Measurements from ENCODE around the gene MVB12B.
A peak's percentile ranks its signal among the peaks of the same experiment; 100 is the strongest.

The MVB12B gene

DNA sequence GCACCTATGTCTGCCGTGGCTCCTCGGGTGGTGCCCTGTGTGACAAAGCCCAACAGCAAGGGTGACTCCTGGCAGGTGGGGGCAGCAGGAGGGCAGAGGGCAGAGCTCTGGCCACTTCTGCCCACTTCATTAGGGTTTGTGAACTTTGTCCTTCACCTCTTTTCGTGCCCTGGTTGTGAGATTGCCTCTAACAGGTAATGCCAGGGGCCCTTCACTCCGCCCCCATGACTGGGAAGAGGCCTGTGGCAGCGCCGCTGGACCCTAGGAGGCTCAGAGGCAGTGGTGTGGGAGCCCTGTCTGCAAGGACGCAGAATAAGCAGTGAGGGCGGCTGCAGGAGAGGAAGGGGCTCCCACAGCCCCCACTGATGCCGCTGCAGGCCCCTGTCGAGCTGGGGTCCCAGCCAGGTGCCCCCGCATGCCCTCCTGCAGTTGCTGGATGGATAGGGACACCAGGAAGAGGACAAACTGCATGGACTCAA, 178.4 kb downstream of the MVB12B start:
- DNase-seq (ENCODE audit: low read depth in 2 of 2) = no peak

GRCh38 chr9:126505697-126506346, 179.2 kb downstream of the MVB12B start:
- DNase-seq (ENCODE audit: low read depth in 2 of 2) = no peak

GRCh38 chr9:126506361-126507317, 180.0 kb downstream of the MVB12B start:
- DNase-seq (ENCODE audit: low read depth in 2 of 2) = no peak

- no peak for DNase-seq (ENCODE audit: low read depth in 2 of 2)
These were observed 180.9 kb downstream of the MVB12B start for GRCh38 chr9:126507318-126508109.

DNA sequence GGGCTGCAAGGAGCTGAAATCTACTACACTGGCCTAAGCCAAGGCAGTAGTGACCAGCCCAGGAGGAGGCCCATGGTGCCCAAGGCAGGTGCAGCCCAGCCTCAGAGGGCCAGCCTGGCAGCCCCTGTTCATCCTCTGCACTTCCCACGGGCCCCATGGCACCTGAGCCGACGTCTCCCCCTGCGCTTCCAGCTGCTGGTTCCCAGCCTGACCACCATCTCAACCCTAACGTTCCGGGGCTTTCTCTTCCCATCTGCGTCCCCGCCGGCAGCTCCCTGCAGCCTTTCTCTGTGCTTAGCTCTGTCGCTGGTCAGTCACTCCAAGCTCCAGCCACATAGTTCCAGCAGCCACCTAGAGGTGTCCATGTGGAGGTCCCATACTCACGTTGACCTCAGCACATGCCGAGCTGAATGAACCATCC, 181.6 kb downstream of the MVB12B start:
- no peak for DNase-seq (ENCODE audit: low read depth in 2 of 2)

- no peak for DNase-seq (ENCODE audit: low read depth in 2 of 2)
These were observed 182.3 kb downstream of the MVB12B start for GRCh38 chr9:126508928-126509327.

- DNase-seq (ENCODE audit: low read depth in 2 of 2) = no peak
These were observed 183.1 kb downstream of the MVB12B start for GRCh38 chr9:126509718-126510117.

DNA sequence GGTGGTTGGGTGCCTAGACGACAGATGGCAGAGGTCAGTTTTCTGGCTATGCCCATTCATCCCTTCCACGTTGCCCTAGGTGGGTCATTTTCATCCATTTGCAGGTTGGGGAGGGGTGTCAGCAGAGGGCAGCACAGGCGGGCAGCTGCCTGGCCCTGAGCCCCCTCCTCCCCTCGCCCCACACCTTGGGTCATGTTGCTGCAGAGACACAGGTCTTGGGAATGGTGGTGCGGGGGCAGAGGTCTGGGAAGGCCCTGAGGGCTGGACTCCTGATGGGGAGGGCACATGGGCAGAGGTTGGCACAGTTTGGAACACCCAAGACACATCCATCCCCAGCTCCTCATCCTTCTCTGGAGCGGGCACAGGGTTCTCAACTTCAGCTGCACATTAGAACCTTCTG, 183.9 kb downstream of the MVB12B start:
- DNase-seq (ENCODE audit: low read depth in 2 of 2) = no peak

- no peak for DNase-seq (ENCODE audit: low read depth in 2 of 2)
These were observed 184.8 kb downstream of the MVB12B start for GRCh38 chr9:126511411-126511810.

DNA sequence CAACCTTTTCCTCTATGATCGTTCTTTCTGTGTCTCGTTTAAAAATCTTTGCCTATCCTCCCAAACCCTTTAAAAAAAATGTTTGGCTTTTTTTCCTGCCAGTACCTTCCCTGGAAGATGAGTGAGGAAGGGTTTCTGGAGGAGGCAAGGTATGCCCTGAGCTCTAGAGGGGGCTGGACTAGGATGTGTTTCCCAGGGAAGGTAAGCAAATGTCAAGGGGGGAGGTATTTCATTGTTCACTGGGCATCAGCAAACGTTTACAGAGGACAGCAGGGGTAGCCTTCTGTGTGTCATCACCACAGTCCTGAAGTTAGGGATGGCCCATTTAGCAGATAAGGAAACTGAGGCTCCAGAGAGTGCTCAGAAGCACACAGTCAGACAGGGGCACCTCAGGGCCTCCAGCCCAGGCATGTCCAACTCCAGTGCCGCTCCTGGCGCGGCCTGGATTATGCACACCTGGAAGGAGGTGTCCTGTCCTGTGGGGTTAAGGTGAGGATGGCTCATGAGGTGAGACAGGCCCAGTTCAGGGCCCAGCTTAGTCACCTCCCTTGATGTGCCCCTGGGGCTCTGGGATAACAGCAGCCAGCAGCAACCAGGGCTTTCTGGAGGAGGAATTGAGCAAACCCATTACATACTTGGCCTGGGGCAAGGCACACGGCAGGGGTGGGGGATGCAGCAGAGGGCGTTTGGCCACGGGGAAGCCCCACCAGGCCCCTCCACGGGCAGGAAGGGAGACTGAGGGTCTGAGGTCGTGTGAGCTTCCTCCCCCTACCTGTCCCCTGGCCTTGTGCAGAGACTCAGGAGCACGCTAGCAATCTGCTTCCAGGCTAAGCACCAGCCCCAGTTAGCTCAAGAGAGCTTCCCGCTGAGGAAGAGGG, 186.8 kb downstream of the MVB12B start:
- no peak for DNase-seq (ENCODE audit: low read depth in 2 of 2)

- peak; percentile 42 to 55 for DNase-seq (ENCODE audit: low read depth in 2 of 2)
These were observed 187.6 kb downstream of the MVB12B start for GRCh38 chr9:126514037-126514821.

- no peak for DNase-seq (ENCODE audit: low read depth in 2 of 2)
These were observed 188.6 kb downstream of the MVB12B start for GRCh38 chr9:126515001-126515872.

DNA sequence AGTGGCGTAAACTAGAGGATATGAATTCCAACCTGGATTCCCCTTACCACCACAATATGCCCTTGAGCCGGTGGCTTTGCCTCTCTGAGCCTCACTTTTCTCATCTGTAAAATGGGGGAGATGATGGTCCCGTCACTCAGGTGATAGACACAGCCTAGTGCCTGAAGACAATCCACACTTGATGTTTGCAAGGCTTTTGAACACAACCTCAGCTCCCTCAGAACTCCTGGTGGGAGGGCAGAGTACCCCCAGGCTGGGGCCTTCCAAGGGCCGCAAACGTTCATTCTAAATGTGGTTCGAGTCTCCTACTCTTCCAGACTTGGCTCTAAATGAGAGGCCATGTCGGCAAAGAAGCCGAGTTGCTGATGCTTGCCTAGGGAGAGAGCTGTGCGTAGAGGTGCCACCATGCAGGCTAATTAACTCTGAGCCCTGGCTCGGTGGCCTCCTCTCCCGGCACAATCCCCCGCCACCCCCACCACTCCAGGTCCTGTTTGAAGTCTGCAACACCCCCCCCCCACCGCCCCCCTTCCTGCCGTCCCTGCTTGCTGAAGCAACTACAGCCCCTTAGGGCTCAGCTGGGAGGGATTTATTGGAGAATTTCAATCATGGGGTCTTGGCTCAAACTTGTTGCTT, 189.4 kb downstream of the MVB12B start:
- no peak for DNase-seq (ENCODE audit: low read depth in 2 of 2)

DNA sequence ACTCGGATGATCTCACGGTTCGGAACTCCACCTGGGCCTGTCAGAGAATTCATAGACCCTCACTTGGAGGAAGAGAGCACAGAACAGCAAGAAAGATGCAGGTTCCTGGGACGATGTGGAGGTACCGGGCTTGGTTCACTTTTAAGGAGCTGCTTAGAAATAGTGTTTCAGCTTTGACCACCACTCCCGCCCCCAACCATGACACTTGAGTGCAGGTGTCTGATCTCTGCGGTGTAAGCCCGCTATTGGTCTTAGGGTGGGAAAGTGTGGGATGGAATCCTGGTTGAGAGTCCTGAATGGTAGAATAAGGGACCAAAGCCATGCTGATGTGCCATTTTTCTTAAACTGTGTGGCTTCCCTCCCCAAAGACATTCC, 189.9 kb downstream of the MVB12B start:
- DNase-seq (ENCODE audit: low read depth in 2 of 2) = no peak

GRCh38 chr9:126516936-126517832, 190.6 kb downstream of the MVB12B start:
- peak in 1 of 2 donors; percentile 53 for DNase-seq (ENCODE audit: low read depth in 2 of 2)

DNA sequence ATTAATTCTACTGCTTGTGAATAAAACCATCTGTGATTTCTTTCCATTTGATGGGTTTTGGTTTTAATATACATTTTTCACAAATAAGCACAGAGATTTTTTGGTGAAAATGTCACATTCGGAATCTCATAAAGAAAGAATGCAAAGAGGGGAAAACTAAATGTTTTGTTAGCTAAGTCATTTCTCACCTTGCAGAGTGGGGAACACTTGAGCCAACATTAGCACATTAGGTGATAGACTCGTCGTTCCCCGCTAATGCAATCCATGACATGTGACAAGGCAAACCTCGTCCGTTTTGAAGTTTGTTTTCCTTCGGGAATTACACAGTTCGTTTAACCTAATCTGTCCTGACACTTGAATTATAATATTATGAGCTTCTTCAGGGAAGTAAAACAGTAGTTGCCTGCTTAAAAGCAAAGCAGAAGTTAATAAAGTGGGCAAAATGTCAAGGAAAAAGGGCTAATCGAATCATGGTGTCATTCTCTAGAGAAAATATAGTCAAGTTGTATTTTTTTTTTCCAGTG, 191.3 kb downstream of the MVB12B start:
- no peak for DNase-seq (ENCODE audit: low read depth in 2 of 2)

GRCh38 chr9:126518763-126519162, 192.1 kb downstream of the MVB12B start:
- DNase-seq (ENCODE audit: low read depth in 2 of 2) = no peak

Data from stimulated activated CD4-positive, alpha-beta T cell treated with anti-CD3 and anti-CD28 coated beads, Interleukin-4, amount 100 ng/mL, for 48 hours (primary cell).